Prostate gland (tissue), 2 donors: ENCODE results near the gene DNPH1. TPM values are rescaled to one million over a fixed set of nuclear protein-coding genes. Genes with fewer than 3 reads are reported as not detected.

Experiments used
- DNase-seq: peaks from one replicate; pipeline ENCODE4 v3.0.0-alpha.2; 2019; ENCODE audit warnings: low spot score
- H3K27ac ChIP-seq, 2 donors: fragments of 200-600 bp; sonication (generic); 2 replicates each; pipeline ENCODE4 v1.5.1; 2017 to 2019
- H3K27me3 ChIP-seq: fragments of 200-600 bp; sonication (generic); replicated peaks from 2 replicates; pipeline ENCODE4 v1.5.1; 2019; ENCODE audit not compliant: insufficient read depth
- H3K36me3 ChIP-seq, 2 donors: fragments of 200-600 bp; sonication (generic); 1 replicate in 1 of 2; 2 replicates in 1 of 2; pipeline versions ENCODE4 v1.5.1 to v1.8.1; 2017 to 2019
- H3K4me1 ChIP-seq: fragments of 200-600 bp; sonication (generic); replicated peaks from 2 replicates; pipeline ENCODE4 v1.5.1; 2019
- H3K4me3 ChIP-seq, 2 donors: fragments of 200-600 bp; sonication (generic); 2 replicates each; pipeline ENCODE4 v1.5.1; 2017 to 2019
- H3K9me3 ChIP-seq: fragments of 200-600 bp; sonication (generic); 2 replicates; pipeline ENCODE4 v1.5.1; 2017
- POLR2A ChIP-seq: fragments of 450-650 bp; IDR thresholded peaks from one replicate; pipeline ENCODE4 v1.6.1; 2016; ENCODE audit warnings: antibody characterized with exemption, mild to moderate bottlenecking
- POLR2AphosphoS5 ChIP-seq: sonication (generic); formaldehyde crosslinking; IDR thresholded peaks from one replicate; pipeline ENCODE4 v1.6.1; 2017; ENCODE audit warnings: antibody characterized with exemption
- WGBS: methylation state at CpG from one replicate; pipeline ENCODE4 v1.1.5; 2018; 5-methylcytosine and 5-hydroxymethylcytosine counted together
- intact Hi-C: fragments of 100-400 bp; cut with DNase I; formaldehyde crosslinking; loops from one replicate; pipeline ENCODE4 v1.14.2; 2022
- total RNA-seq, 2 donors: library from RNA; depleted of rRNA; stranded (reverse); fragments of >200 nt; gene quantifications; one replicate each; pipeline ENCODE4 v1.1.0, GENCODE V29; 2016
- TF ChIP-seq, protein P1 (sequence below), 4 experiments: fragments of 200-600 bp in 2 of 4; fragments of 450-650 bp in 2 of 4; sonication (generic) in 2 of 4; IDR thresholded peaks; 1 replicate in 3 of 4; 2 replicates in 1 of 4; pipeline ENCODE4 v1.5.1; 2016 to 2019; ENCODE audit warnings: antibody characterized with exemption in 4 of 4, mild to moderate bottlenecking in 2 of 4, moderate library complexity in 2 of 4

DNPH1 gene
- total RNA-seq, 2 donors from 2014 or later, result 40.3 to 138 TPM

- H3K4me3 ChIP-seq, result peak within 1 kb of the TSS; percentile 54 to 61
- H3K27me3 ChIP-seq, result no peaks in the 10 kb centered on the region
- WGBS, result 2% methylated on average over 34 of the region's 51 CpGs
- DNase-seq, result peak; percentile 76
- H3K4me1 ChIP-seq, result peaks cover 9% of the 10 kb centered on the region
- no peaks in the 10 kb centered on the region for H3K9me3 ChIP-seq
- intact Hi-C loops, result no loop called here
- H3K36me3 ChIP-seq, result peaks cover 6 to 28% of the 10 kb centered on the region in 2 donors
- peak within 1 kb of the TSS; percentile 69 to 70 for H3K27ac ChIP-seq
- TF ChIP-seq POLR2A, result peak; percentile 45
- peak; percentile 97 for TF ChIP-seq POLR2AphosphoS5
- TF ChIP-seq, protein P1, sequence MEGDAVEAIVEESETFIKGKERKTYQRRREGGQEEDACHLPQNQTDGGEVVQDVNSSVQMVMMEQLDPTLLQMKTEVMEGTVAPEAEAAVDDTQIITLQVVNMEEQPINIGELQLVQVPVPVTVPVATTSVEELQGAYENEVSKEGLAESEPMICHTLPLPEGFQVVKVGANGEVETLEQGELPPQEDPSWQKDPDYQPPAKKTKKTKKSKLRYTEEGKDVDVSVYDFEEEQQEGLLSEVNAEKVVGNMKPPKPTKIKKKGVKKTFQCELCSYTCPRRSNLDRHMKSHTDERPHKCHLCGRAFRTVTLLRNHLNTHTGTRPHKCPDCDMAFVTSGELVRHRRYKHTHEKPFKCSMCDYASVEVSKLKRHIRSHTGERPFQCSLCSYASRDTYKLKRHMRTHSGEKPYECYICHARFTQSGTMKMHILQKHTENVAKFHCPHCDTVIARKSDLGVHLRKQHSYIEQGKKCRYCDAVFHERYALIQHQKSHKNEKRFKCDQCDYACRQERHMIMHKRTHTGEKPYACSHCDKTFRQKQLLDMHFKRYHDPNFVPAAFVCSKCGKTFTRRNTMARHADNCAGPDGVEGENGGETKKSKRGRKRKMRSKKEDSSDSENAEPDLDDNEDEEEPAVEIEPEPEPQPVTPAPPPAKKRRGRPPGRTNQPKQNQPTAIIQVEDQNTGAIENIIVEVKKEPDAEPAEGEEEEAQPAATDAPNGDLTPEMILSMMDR (IDR thresholded peaks at IDR 0.05), result peak in 2 of 4 experiments; percentile 19 to 20
Observed at GRCh38 chr6:43181942-43182860, 47.1 kb downstream of the DNPH1 start, which contains the start of gene CUL9. TSS of gene CUL9 (plus strand) at chr6:43182196. CDS start at chr6:43184311, 2,115 bp downstream.

GRCh38 chr6:43181621-43181941, 47.7 kb downstream of the DNPH1 start:
- no peak for TF ChIP-seq POLR2AphosphoS5
- TF ChIP-seq, protein P1 (IDR thresholded peaks at IDR 0.05), result no peak
- no peak for TF ChIP-seq POLR2A
- H3K4me1 ChIP-seq, result peaks cover 9% of the 10 kb centered on the region
- H3K4me3 ChIP-seq, result peak overlapping the region; percentile 54 to 61
- no peaks in the 10 kb centered on the region for H3K9me3 ChIP-seq
- H3K36me3 ChIP-seq, result peaks cover 9 to 28% of the 10 kb centered on the region in 2 donors
- H3K27me3 ChIP-seq, result no peaks in the 10 kb centered on the region
- H3K27ac ChIP-seq, result peak overlapping the region; percentile 69 to 70
- WGBS, result 42% methylated on average over 9 of the region's 9 CpGs
- no peak for DNase-seq
- intact Hi-C loops, result no loop called here

DNA sequence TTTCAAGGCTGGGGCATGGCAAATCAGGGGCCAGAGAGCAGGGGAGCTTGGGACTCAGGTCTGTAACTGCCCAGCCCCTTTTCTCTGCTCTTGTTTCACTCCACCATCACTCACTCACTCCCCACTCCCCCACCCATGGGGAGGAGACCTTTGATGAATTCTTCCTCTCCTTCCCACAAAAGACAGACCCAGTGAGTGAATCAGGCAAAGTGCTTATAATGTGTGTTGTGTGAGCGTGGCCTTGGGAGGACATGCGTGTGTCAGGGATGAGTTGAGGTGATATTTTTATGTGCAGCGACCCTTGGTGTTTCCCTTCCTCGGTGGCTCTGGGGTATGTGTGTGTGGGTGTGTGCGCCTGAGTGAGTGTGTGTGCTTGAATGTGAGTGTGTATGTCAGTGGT, 48.3 kb downstream of the DNPH1 start:
- intact Hi-C loops, result no loop called here
- Histone ChIP-seq H3K36me3 (peaks cover 9 to 27% of the 10 kb centered on the region in 2 donors), H3K27me3 (no peaks in the 10 kb centered on the region), H3K4me1 (peaks cover 9% of the 10 kb centered on the region), H3K27ac (peak overlapping the region in 1 of 2 donors; percentile 70), H3K4me3 (no peak overlapping the region), H3K9me3 (no peaks in the 10 kb centered on the region)
- no peak for DNase-seq
- WGBS, result 60% methylated on average over 5 of the region's 5 CpGs
- TF ChIP-seq POLR2A (no peak), POLR2AphosphoS5 (no peak)
- TF ChIP-seq, protein P1 (IDR thresholded peaks at IDR 0.05), result no peak

DNA sequence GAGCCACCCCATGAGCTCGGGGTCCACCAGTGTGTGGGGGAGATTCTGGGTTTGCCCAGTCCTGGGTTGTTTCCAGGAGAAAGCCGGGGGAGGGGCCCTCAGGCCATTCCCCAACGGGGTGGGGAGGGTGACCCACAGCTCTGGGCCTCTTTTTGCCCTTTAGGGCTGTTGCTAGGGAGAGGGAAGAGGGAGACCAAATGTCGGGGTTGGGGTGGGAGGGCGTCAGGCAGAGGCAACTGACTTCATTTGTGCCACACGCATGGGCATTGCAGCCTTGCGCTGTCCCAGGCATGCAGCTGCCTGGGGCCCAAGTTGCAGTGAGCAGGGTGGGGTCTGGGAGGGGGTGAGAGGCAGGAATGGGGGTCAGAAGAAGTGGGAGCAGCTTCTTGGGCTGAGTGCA, 49.2 kb downstream of the DNPH1 start:
- no peak for DNase-seq
- Histone ChIP-seq H3K4me3 (no peak overlapping the region), H3K27ac (no peak overlapping the region), H3K9me3 (no peaks in the 10 kb centered on the region), H3K27me3 (no peaks in the 10 kb centered on the region), H3K36me3 (peaks cover 9 to 29% of the 10 kb centered on the region in 2 donors), H3K4me1 (peaks cover 9% of the 10 kb centered on the region)
- TF ChIP-seq POLR2A (no peak), POLR2AphosphoS5 (no peak)
- TF ChIP-seq, protein P1 (IDR thresholded peaks at IDR 0.05), result no peak
- 72% methylated on average over 7 of the region's 7 CpGs for WGBS
- intact Hi-C loops, result no loop called here
